ENCODE results near the gene SASH1. TPM values are rescaled to one million over a fixed set of nuclear protein-coding genes. Genes with fewer than 3 reads are reported as not detected.

Gene SASH1
- total RNA-seq, 1 experiment from 2014 or later, result 27.4 TPM

DNA sequence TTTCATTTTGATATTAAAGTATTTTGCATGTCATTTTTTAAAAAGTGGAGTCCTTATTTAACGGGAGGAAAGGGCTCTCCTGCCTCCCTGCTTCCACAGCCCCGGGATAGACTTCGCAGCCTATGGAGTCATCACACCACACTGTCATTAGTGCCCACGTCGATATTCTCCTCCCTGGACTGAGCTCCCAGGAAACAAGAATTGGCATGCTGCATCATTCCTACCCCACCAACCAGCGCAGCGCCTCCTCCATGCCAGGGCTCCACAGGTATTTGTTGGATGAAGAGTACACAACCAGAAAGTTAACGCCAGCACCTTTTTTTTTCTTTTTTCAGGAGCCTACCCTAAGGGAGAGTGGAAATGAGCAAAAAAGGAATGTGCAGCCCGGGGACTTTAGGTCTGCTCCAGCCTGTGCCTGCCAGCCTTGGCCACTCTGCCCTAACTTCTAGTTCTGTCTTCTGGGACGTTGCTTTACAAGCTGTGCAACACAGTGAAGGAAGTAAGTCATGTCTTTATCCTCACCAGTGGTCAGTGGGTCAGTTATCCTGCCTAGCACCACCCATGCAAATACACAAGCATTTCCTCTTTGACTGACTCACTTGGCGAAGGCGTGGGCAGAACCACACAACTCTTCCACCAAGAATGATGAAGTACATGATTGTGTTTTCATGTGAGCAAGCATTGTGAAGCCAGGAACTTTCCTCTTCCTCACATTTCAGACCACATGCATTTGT is 223.5 kb downstream of the SASH1 start (continued):
- no peak for TF ChIP-seq GRHL2 (CRISPR knock-in tag; IDR thresholded peaks at IDR 0.05; ENCODE audit: insufficient replicate concordance, severe bottlenecking)
- TF ChIP-seq, protein P1, sequence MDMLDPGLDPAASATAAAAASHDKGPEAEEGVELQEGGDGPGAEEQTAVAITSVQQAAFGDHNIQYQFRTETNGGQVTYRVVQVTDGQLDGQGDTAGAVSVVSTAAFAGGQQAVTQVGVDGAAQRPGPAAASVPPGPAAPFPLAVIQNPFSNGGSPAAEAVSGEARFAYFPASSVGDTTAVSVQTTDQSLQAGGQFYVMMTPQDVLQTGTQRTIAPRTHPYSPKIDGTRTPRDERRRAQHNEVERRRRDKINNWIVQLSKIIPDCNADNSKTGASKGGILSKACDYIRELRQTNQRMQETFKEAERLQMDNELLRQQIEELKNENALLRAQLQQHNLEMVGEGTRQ (CRISPR knock-in tag; IDR thresholded peaks at IDR 0.05), result no peak
- TF ChIP-seq MXD4 (CRISPR knock-in tag; IDR thresholded peaks at IDR 0.05; ENCODE audit: borderline replicate concordance), result no peak
- TF ChIP-seq, protein P2, sequence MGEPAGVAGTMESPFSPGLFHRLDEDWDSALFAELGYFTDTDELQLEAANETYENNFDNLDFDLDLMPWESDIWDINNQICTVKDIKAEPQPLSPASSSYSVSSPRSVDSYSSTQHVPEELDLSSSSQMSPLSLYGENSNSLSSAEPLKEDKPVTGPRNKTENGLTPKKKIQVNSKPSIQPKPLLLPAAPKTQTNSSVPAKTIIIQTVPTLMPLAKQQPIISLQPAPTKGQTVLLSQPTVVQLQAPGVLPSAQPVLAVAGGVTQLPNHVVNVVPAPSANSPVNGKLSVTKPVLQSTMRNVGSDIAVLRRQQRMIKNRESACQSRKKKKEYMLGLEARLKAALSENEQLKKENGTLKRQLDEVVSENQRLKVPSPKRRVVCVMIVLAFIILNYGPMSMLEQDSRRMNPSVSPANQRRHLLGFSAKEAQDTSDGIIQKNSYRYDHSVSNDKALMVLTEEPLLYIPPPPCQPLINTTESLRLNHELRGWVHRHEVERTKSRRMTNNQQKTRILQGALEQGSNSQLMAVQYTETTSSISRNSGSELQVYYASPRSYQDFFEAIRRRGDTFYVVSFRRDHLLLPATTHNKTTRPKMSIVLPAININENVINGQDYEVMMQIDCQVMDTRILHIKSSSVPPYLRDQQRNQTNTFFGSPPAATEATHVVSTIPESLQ (CRISPR knock-in tag; IDR thresholded peaks at IDR 0.05), result no peak
- no peak for TF ChIP-seq SMAD3 (CRISPR knock-in tag; IDR thresholded peaks at IDR 0.05; ENCODE audit: borderline replicate concordance)
- TF ChIP-seq, protein P3, sequence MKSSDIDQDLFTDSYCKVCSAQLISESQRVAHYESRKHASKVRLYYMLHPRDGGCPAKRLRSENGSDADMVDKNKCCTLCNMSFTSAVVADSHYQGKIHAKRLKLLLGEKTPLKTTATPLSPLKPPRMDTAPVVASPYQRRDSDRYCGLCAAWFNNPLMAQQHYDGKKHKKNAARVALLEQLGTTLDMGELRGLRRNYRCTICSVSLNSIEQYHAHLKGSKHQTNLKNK (CRISPR knock-in tag; IDR thresholded peaks at IDR 0.05), result no peak
- TF ChIP-seq, protein P4, sequence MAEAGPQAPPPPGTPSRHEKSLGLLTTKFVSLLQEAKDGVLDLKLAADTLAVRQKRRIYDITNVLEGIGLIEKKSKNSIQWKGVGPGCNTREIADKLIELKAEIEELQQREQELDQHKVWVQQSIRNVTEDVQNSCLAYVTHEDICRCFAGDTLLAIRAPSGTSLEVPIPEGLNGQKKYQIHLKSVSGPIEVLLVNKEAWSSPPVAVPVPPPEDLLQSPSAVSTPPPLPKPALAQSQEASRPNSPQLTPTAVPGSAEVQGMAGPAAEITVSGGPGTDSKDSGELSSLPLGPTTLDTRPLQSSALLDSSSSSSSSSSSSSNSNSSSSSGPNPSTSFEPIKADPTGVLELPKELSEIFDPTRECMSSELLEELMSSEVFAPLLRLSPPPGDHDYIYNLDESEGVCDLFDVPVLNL (CRISPR knock-in tag; IDR thresholded peaks at IDR 0.05; ENCODE audit: borderline replicate concordance, low read depth), result no peak

DNA sequence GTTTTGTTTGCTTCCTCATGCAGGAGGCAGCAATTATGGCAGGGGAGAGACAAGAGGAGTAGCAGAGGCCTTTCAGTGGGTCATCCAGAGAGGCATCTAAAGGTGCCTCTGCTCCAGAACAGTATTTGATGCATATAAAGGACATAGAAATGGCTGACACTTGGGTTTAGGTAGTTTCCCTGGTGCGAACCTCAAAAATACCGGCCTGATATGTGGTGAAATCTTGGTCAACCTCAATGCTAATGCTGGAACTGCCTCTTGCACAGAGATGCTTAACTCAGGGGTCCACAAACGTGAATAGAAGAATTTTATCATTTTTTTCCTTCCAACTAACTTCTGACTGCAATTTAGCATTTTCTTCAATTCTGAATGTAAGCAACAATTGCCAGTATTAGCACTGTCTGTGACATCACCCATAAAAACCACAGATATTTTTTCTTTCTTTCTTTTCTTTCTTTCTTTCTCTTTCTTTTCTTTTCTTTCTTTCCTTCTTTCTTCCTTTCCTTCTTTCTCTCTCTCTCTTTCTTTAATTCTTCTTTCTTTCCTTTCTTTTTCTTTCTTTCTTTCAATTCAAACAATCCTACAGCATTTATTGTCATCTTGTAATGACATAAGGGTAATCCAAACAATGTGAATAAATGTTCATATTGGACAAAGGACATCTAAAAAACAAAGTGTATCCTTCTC is 224.2 kb downstream of the SASH1 start:
- Mint-ChIP-seq H3K4me3 (no peak overlapping the region), H3K36me3 (no peaks in the 10 kb centered on the region), H3K27me3 (ENCODE audit: low read depth) (no peaks in the 10 kb centered on the region; the same call in none of the 2 replicates), H3K9me3 (peaks cover 8% of the 10 kb centered on the region), H3K27ac (peak overlapping the region; percentile 28; the same call in 1 of the 2 replicates), H3K4me1 (no peaks in the 10 kb centered on the region)
- ChIA-PET CTCF (interaction anchor here (0.6 kb wide), 1 partner anchor 11 kb away, joined by 5 read pairs; no protein-coding TSS in a partner anchor), POLR2A (no interaction called here)
- TF ChIP-seq OVOL2 (CRISPR knock-in tag; IDR thresholded peaks at IDR 0.05; ENCODE audit: borderline replicate concordance), result no peak
- TF ChIP-seq, protein P1 (CRISPR knock-in tag; IDR thresholded peaks at IDR 0.05), result no peak
- TF ChIP-seq ZBTB21 (CRISPR knock-in tag; IDR thresholded peaks at IDR 0.05; ENCODE audit: borderline replicate concordance), result no peak
- TF ChIP-seq ZNF396 (CRISPR knock-in tag; IDR thresholded peaks at IDR 0.05; ENCODE audit: borderline replicate concordance), result no peak
- TF ChIP-seq KAT7 (CRISPR knock-in tag; IDR thresholded peaks at IDR 0.05; ENCODE audit: borderline replicate concordance), result no peak
- TF ChIP-seq FOXJ3 (CRISPR knock-in tag; IDR thresholded peaks at IDR 0.05; ENCODE audit: borderline replicate concordance), result no peak
- TF ChIP-seq ATF1 (CRISPR knock-in tag; IDR thresholded peaks at IDR 0.05), result no peak
- TF ChIP-seq TP53 (CRISPR knock-in tag; IDR thresholded peaks at IDR 0.05), result no peak
- TF ChIP-seq EMX1 (CRISPR knock-in tag; IDR thresholded peaks at IDR 0.05), result no peak
- TF ChIP-seq GRHL2 (CRISPR knock-in tag; IDR thresholded peaks at IDR 0.05; ENCODE audit: insufficient replicate concordance, severe bottlenecking), result no peak
- TF ChIP-seq, protein P5, sequence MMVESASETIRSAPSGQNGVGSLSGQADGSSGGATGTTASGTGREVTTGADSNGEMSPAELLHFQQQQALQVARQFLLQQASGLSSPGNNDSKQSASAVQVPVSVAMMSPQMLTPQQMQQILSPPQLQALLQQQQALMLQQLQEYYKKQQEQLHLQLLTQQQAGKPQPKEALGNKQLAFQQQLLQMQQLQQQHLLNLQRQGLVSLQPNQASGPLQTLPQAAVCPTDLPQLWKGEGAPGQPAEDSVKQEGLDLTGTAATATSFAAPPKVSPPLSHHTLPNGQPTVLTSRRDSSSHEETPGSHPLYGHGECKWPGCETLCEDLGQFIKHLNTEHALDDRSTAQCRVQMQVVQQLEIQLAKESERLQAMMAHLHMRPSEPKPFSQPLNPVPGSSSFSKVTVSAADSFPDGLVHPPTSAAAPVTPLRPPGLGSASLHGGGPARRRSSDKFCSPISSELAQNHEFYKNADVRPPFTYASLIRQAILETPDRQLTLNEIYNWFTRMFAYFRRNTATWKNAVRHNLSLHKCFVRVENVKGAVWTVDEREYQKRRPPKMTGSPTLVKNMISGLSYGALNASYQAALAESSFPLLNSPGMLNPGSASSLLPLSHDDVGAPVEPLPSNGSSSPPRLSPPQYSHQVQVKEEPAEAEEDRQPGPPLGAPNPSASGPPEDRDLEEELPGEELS (CRISPR knock-in tag; IDR thresholded peaks at IDR 0.05), result no peak
- TF ChIP-seq, protein P6, sequence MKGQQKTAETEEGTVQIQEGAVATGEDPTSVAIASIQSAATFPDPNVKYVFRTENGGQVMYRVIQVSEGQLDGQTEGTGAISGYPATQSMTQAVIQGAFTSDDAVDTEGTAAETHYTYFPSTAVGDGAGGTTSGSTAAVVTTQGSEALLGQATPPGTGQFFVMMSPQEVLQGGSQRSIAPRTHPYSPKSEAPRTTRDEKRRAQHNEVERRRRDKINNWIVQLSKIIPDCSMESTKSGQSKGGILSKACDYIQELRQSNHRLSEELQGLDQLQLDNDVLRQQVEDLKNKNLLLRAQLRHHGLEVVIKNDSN (CRISPR knock-in tag; IDR thresholded peaks at IDR 0.05), result no peak
- no peak for ATAC-seq
- no peak for DNase-seq (ENCODE audit: low spot score)

All from WTC11 (cell line).